Measurements from ENCODE around the gene ABCF3.

DNA sequence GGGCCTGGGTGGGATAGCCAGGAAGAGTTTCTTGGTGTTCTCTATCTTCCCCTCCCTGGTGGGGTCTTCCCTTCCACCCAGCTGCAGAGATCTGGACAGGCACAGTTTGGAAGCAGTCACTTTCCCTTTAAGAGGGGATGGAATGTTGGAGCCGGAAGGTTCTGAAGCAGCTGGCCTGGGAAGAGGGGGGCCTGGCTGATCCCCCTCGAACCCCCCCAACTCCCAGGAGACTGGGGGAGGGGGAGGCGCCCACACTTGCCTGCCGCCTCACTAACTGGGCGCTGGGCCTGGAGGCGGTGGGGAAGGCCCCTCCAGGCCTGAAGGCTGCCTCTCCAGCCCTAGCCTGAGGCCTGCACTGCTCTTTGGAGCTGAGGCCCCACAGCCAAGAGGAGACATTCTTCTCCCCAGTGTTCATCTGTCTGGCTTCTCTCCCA lies 29.5 kb upstream of the ABCF3 start:
- TF ChIP-seq, protein P1, sequence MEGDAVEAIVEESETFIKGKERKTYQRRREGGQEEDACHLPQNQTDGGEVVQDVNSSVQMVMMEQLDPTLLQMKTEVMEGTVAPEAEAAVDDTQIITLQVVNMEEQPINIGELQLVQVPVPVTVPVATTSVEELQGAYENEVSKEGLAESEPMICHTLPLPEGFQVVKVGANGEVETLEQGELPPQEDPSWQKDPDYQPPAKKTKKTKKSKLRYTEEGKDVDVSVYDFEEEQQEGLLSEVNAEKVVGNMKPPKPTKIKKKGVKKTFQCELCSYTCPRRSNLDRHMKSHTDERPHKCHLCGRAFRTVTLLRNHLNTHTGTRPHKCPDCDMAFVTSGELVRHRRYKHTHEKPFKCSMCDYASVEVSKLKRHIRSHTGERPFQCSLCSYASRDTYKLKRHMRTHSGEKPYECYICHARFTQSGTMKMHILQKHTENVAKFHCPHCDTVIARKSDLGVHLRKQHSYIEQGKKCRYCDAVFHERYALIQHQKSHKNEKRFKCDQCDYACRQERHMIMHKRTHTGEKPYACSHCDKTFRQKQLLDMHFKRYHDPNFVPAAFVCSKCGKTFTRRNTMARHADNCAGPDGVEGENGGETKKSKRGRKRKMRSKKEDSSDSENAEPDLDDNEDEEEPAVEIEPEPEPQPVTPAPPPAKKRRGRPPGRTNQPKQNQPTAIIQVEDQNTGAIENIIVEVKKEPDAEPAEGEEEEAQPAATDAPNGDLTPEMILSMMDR (IDR thresholded peaks at IDR 0.05) = no peak
- TF ChIP-seq POLR2A (IDR thresholded peaks at IDR 0.05) (no peak), EP300 (IDR thresholded peaks at IDR 0.05) (no peak), POLR2AphosphoS5 (IDR thresholded peaks at IDR 0.05) (no peak)

All from gastroesophageal sphincter (tissue), 3 donors.